Mucosa of descending colon (tissue), 3 donors: ENCODE measurements around the gene FSHR. TPM values are rescaled to one million over a fixed set of nuclear protein-coding genes. Genes with fewer than 3 reads are reported as not detected.

Experiments used
- ATAC-seq: fragments of 200-7000 bp; cut with Tn5 transposase; one replicate; pipeline ENCODE4 v1.9.1; 2020; ENCODE audit warnings: mild to moderate bottlenecking, moderate library complexity
- DNase-seq, 3 donors: peaks; one replicate each; pipeline ENCODE4 v3.0.0-alpha.2; 2020
- H3K36me3 ChIP-seq: fragments of 200-600 bp; one replicate; pipeline ENCODE4 v1.8.0; 2021; ENCODE audit warnings: low read depth, mild to moderate bottlenecking
- H3K4me1 ChIP-seq: fragments of 200-600 bp; one replicate; pipeline ENCODE4 v1.8.0; 2021; ENCODE audit warnings: low read depth, mild to moderate bottlenecking
- H3K4me3 ChIP-seq: fragments of 200-600 bp; one replicate; pipeline ENCODE4 v1.8.0; 2021; ENCODE audit warnings: mild to moderate bottlenecking
- H3K9me3 ChIP-seq: fragments of 200-600 bp; one replicate; pipeline ENCODE4 v1.8.0; 2021; ENCODE audit warnings: mild to moderate bottlenecking
- CTCF ChIP-seq: fragments of 200-600 bp; IDR thresholded peaks from one replicate; pipeline ENCODE4 v1.8.0; 2022; ENCODE audit warnings: antibody characterized with exemption, mild to moderate bottlenecking
- intact Hi-C, 2 donors: fragments of 100-400 bp; cut with DNase I in 1 of 2; cut with micrococcal nuclease in 1 of 2; formaldehyde crosslinking; loops; one replicate each; pipeline versions ENCODE4 v1.11.0 to v1.11.1; 2022; cut with DNase I, micrococcal nuclease
- total RNA-seq, 3 donors: library from RNA; stranded (reverse); fragmentation: NEBNext Ultra II Directional in 2 of 3; extraction: Animal tissue kit (Norgen Biotek cat#: 25700) in 2 of 3; gene quantifications; one replicate each; pipeline versions ENCODE4 v1.2.1 to v1.2.4, GENCODE V29; 2021 to 2023
- donor health status: DM: no; HTN: no; CAD: no; lungs with moderate emphysema.
- donor health status: DM: no; HTN: no; CAD: no.
- donor health status: DM: no; HTN: yes; CAD: no.

FSHR gene
- total RNA-seq, 3 donors from 2014 or later = not detected

- Histone ChIP-seq H3K36me3 (no peaks in the 10 kb centered on the region), H3K4me1 (no peaks in the 10 kb centered on the region), H3K9me3 (no peaks in the 10 kb centered on the region), H3K4me3 (no peak overlapping the region)
- no peak for ATAC-seq
- DNase-seq = no peak
- TF ChIP-seq CTCF = no peak
- intact Hi-C loops = no loop called here
Measured at GRCh38 chr2:48965204-48965603, 189.1 kb downstream of the FSHR start.

- Histone ChIP-seq H3K4me1 (no peaks in the 10 kb centered on the region), H3K36me3 (no peaks in the 10 kb centered on the region), H3K9me3 (no peaks in the 10 kb centered on the region), H3K4me3 (no peak overlapping the region)
- intact Hi-C loops = no loop called here
- DNase-seq (no peak), ATAC-seq (no peak)
- no peak for TF ChIP-seq CTCF
Measured at GRCh38 chr2:48961009-48961408, 193.3 kb downstream of the FSHR start.

- ATAC-seq (no peak), DNase-seq (no peak)
- H3K9me3 ChIP-seq = no peaks in the 10 kb centered on the region
- no peak for TF ChIP-seq CTCF
- no peak overlapping the region for H3K4me3 ChIP-seq
- H3K4me1 ChIP-seq = no peaks in the 10 kb centered on the region
- intact Hi-C loops = no loop called here
- H3K36me3 ChIP-seq = no peaks in the 10 kb centered on the region
Measured at GRCh38 chr2:48954935-48955334, 199.4 kb downstream of the FSHR start.

- no peak for ATAC-seq
Measured at GRCh38 chr2:48954311-48954710, 200.0 kb downstream of the FSHR start.

GRCh38 chr2:48952614-48953013, 201.7 kb downstream of the FSHR start:
- no peaks in the 10 kb centered on the region for H3K36me3 ChIP-seq
- no peaks in the 10 kb centered on the region for H3K9me3 ChIP-seq
- intact Hi-C loops = no loop called here
- DNase-seq (no peak), ATAC-seq (no peak)
- no peak for TF ChIP-seq CTCF
- no peaks in the 10 kb centered on the region for H3K4me1 ChIP-seq
- H3K4me3 ChIP-seq = no peak overlapping the region

More at GRCh38 chr2:48954311-48954710, 200.0 kb downstream of the FSHR start:
- Histone ChIP-seq H3K36me3 (no peaks in the 10 kb centered on the region), H3K4me3 (no peak overlapping the region), H3K9me3 (no peaks in the 10 kb centered on the region), H3K4me1 (no peaks in the 10 kb centered on the region)
- intact Hi-C loops = no loop called here
- DNase-seq = no peak
- no peak for TF ChIP-seq CTCF

GRCh38 chr2:48952143-48952542, 202.2 kb downstream of the FSHR start:
- TF ChIP-seq CTCF = no peak
- DNase-seq (no peak), ATAC-seq (no peak)
- H3K4me3 ChIP-seq = no peak overlapping the region
- no peaks in the 10 kb centered on the region for H3K36me3 ChIP-seq
- H3K4me1 ChIP-seq = no peaks in the 10 kb centered on the region
- H3K9me3 ChIP-seq = no peaks in the 10 kb centered on the region
- intact Hi-C loops = no loop called here
